ENCODE results near the gene PXDN.

PXDN gene

GRCh38 chr2:1655461-1655860 is 88.9 kb downstream of the PXDN start:
- no peaks in the 10 kb centered on the region; the same call in 1 of the 2 replicates for H3K4me1 ChIP-seq (ENCODE audit: insufficient read depth, low read length)
- H3K9me3 ChIP-seq (ENCODE audit: control insufficient read depth, insufficient read depth, low read length), result no peaks in the 10 kb centered on the region
- H3K36me3 ChIP-seq (ENCODE audit: insufficient read depth, low read length), result peaks cover 22% of the 10 kb centered on the region
- H3K9ac ChIP-seq (ENCODE audit: low read depth, low read length), result no peak overlapping the region

DNA sequence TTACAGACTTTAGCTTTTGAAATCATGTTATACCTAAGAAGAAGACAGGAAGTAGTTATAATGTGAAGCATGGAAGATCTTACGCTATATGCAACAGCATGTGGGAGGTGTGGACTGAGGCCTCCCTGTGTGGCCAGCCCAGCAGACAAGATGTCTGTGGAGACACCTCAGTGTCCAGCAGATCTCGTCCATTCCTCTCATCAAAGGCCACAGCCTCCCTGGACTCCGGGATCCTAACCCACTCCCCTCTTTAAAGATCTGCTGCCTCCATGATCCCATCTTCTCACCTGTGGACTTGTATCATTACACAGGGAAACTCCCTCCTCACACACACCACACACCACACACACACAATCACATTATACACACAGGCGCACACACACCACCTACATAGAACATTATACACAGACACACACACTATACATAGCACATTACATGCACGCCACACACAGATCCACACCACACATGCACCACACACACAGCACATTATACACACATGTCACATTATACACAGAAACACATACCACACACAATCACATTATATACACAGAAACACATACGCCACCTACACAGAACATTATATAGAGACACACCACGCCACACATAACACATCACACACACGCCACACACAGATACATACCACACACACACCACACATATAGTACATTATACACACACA is 89.5 kb downstream of the PXDN start:
- no peaks in the 10 kb centered on the region; the same call in 1 of the 2 replicates for H3K4me1 ChIP-seq (ENCODE audit: insufficient read depth, low read length)
- no peaks in the 10 kb centered on the region for H3K9me3 ChIP-seq (ENCODE audit: control insufficient read depth, insufficient read depth, low read length)
- peaks cover 18% of the 10 kb centered on the region for H3K36me3 ChIP-seq (ENCODE audit: insufficient read depth, low read length)
- no peak overlapping the region for H3K9ac ChIP-seq (ENCODE audit: low read depth, low read length)

DNA sequence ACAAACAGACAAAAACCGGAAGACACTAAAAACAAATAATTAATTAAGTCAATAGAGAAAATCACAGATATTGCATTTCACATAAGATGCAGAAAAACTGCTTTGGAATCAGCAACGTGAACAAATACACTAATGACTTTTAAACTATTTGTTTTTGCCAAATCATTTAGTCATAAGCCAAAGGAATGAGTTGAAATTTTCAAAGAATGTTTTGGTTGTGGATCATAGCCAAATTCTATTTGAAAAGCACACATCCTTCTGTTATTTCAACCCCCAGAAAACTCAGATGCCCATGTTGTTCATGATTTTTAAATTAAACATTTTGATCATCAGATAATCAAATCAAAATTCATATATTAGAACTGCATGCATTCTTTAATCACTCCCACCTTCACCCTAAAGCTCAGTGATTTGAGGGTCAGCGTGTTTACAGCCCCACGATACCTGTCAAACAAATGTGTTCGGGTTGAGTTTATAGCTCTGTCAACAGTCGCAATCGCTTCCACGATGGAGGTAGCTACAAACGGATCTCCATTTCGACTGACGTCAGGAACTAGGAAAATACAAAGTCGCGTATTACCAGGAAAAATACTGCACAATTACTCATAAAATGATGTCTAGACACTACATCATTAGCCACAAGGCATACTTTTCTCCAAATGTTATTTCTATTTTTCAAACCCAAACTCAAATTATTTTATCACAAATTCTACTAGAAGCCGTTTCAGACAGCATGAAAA is 90.2 kb downstream of the PXDN start:
- H3K9ac ChIP-seq (ENCODE audit: low read depth, low read length), result no peak overlapping the region
- H3K4me1 ChIP-seq (ENCODE audit: insufficient read depth, low read length), result no peaks in the 10 kb centered on the region; the same call in 1 of the 2 replicates
- no peaks in the 10 kb centered on the region for H3K9me3 ChIP-seq (ENCODE audit: control insufficient read depth, insufficient read depth, low read length)
- peaks cover 21% of the 10 kb centered on the region for H3K36me3 ChIP-seq (ENCODE audit: insufficient read depth, low read length)

DNA sequence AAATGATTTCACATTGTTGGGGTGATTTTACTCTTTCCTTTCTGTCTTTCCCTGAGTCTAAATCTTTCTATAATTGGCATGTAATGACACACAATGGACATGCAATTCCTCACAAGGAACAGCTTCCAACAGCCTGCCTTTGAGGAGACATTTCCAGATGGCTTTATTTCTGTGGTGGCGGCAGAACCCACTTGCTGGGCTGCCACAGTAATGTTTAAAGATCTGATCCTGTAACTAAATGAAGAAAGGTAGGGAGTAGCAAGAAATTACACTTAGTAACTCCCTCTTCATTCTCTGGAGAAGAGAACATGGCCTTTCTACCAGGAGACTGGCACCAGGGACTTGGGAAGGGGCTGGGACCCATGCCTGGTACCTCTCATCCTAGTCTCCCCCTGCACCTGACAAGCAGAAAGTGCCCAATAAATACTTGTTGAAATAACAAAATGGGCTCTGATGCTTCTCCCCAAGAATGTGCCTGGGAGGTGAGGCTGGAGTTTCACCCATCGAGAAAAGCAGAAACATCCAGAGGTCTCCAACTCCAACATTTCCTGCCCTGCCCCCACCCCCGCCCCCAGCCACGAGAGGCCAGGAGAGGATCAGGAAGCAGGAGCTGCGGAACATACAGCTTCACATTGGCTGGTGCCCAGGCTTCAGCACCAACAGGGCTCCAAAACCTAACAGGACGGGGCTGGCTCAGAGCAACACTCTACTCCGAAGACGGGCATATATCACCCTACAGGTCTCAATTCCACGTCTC is 92.1 kb downstream of the PXDN start:
- Histone ChIP-seq H3K4me1 (ENCODE audit: insufficient read depth, low read length) (no peaks in the 10 kb centered on the region; the same call in 1 of the 2 replicates), H3K9me3 (ENCODE audit: control insufficient read depth, insufficient read depth, low read length) (no peaks in the 10 kb centered on the region), H3K9ac (ENCODE audit: low read depth, low read length) (no peak overlapping the region), H3K36me3 (ENCODE audit: insufficient read depth, low read length) (peaks cover 31% of the 10 kb centered on the region)

DNA sequence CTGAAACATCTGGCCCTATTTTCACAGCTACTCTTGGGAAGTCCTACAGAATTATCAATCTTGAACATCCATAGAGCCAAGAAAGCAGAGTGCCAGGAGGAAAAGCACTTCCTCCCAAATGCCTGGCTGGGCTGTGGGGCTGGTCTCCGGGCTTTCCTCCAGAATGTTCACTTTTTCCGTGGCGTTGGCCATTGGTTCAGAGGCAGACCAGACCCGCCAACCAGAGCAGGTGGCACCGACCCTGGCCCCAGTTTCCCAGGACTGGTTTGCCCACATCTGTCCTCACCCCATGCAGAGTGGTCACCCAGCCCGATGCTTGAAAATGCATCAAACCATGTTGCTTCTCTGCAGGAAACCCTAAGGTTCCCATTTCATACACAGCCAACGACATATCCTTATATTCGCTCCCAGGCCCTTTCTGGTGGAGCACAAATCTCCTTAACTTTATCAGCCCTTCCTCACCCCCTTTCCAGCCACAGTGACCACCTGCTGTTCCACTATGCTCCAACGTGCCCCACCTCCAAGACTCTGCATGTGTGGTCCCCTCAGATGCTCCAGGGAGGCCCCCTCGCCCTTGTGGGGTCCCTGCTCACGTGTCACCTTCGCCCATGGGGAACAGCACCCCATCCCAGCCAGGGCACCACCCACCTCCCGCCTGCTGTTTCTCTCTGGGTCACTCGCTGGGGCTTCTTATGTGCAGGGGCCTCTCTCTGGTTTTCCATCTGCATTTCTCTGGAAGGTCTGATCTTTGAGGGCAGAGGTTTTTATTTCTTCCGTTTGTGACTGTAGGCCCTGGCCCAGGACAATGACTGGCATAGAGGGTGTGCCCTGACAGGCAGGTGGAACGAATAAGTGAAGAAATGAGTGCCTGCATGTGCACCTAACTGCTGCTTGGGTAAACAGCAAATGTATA is 92.9 kb downstream of the PXDN start:
- no peaks in the 10 kb centered on the region for H3K9me3 ChIP-seq (ENCODE audit: control insufficient read depth, insufficient read depth, low read length)
- H3K36me3 ChIP-seq (ENCODE audit: insufficient read depth, low read length), result peaks cover 37% of the 10 kb centered on the region
- H3K9ac ChIP-seq (ENCODE audit: low read depth, low read length), result no peak overlapping the region
- H3K4me1 ChIP-seq (ENCODE audit: insufficient read depth, low read length), result no peaks in the 10 kb centered on the region

DNA sequence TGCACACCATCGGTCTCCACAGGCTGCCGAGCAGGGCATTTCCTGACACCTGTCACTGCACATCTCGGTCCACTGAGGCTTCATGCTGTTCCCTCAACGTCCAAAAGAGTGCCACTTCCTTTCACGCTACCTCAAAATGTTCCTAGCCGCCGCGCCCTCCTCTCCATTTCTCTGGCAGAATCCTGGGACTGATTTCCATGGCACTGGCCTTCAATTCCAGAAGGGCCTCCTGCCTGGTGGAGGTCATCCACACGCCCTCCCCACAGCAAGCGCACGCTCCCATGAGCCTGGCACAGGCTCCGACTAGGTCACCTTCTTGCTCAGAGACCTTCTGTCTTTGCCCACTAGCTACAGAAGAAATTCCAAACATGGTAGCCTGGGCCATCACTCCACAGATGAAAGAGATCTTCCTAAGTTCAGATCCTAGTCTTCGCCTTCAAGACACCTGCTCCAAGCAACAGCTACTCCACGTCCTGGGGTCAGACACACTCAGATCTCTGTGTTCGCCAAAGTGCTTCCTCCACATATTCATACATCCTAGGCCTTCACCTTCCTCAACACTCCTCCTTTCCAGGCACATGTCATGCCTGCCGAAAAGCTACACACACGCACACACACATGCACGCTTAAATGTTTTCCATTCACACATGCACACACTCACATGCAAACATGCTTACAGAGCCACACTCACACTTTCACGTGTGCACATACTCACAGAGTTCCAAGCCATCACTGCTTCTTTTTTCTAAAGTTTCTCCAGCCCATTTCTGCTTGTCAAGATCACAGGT is 94.0 kb downstream of the PXDN start:
- no peak overlapping the region for H3K9ac ChIP-seq (ENCODE audit: low read depth, low read length)
- peaks cover 38% of the 10 kb centered on the region for H3K36me3 ChIP-seq (ENCODE audit: insufficient read depth, low read length)
- H3K9me3 ChIP-seq (ENCODE audit: control insufficient read depth, insufficient read depth, low read length), result no peaks in the 10 kb centered on the region
- no peaks in the 10 kb centered on the region for H3K4me1 ChIP-seq (ENCODE audit: insufficient read depth, low read length)

DNA sequence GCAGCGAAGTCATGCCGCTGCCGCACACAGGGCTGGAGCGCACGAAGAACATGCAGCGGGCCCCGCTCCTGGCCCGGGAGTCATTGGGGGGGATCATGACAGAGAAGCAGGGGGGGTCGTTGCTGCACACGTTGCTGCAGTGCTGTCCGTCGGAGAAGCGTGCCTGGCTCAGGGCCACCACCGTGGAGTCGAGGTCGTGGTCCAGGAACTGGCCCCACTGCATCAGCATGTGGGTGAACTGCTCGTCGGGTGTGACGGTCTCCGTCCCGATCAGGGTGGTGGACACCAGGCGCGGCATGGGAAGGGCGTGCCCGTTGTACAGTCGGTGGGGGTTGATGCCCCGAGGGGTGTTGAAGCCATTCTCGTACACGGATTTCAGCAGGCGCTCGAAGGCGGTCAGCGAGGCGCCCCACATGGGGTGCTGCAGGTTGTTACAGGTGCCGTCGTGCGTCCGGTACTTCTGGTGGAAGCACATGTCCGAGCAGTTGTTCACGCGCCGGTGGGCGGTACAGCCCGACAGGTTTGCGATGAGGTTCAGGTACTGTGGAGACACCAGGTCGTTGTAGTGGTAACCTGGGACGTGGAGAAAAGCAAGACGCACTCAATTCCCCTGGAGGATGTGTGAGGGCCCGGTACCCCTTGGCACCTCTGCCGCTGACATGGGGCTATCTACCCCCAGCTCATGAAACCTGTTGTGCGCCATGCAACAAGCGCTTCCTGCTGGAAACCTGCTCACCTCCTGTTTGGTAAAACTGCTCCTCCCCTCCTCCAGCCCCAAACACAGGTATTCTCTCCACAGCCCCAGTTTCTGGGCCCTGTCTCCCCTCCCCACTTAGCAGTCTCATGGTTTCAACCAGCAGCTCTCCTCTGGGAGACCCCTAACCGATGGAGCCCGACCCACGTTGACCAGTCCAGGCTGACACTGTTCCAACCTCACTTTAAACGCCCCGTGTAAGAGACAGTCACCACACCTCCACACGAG is 94.9 kb downstream of the PXDN start:
- Histone ChIP-seq H3K36me3 (ENCODE audit: insufficient read depth, low read length) (peaks cover 33% of the 10 kb centered on the region), H3K9ac (ENCODE audit: low read depth, low read length) (no peak overlapping the region)

GRCh38 chr2:1648241-1649102 is 95.8 kb downstream of the PXDN start:
- H3K36me3 ChIP-seq (ENCODE audit: insufficient read depth, low read length), result peaks cover 33% of the 10 kb centered on the region
- no peaks in the 10 kb centered on the region for H3K4me1 ChIP-seq (ENCODE audit: insufficient read depth, low read length)
- no peak overlapping the region for H3K9ac ChIP-seq (ENCODE audit: low read depth, low read length)
- H3K9me3 ChIP-seq (ENCODE audit: control insufficient read depth, insufficient read depth, low read length), result no peaks in the 10 kb centered on the region

More for the DNA sequence above, 94.9 kb downstream of the PXDN start:
- Histone ChIP-seq H3K9me3 (ENCODE audit: control insufficient read depth, insufficient read depth, low read length) (no peaks in the 10 kb centered on the region), H3K4me1 (ENCODE audit: insufficient read depth, low read length) (no peaks in the 10 kb centered on the region)

DNA sequence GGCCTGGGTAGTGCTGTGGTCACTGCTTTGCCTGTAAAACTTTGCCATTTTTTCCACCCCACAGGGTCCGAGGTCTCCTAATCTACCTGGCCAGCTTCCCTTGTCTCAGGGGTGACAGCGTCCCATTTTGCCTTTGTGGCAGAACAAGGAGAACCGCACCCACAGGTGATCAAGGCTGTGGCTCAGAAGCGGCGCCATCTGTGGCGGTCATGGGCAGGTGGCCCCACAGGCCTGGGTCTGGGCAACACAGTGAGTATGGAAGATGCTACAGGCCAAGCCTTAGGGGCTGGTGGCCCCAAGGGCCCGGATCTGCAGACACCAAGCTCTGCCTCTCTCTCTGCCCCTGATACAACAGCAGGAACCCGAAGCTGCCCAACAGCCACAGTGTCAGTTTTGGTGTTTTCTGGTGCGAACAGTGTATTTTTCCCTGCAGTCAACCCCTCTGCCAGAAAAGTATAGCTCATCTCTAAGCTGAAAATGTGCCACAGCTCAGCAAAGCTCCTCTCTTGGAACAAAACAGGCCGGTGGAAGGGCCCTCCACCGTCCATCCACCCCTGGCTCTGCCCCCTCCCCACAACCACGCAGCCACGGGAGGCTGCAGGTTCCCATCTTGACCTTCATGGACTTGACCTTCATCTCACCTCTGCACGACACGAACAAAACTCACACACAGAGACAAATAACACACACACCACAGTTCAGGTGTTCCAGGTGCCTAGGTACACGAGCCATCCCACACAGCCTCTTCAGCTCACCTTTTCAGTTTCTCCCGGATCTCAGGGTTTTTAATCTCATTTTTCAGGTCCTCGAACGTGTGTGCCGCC is 96.7 kb downstream of the PXDN start:
- H3K36me3 ChIP-seq (ENCODE audit: insufficient read depth, low read length), result peaks cover 29% of the 10 kb centered on the region
- H3K9me3 ChIP-seq (ENCODE audit: control insufficient read depth, insufficient read depth, low read length), result no peaks in the 10 kb centered on the region

DNA sequence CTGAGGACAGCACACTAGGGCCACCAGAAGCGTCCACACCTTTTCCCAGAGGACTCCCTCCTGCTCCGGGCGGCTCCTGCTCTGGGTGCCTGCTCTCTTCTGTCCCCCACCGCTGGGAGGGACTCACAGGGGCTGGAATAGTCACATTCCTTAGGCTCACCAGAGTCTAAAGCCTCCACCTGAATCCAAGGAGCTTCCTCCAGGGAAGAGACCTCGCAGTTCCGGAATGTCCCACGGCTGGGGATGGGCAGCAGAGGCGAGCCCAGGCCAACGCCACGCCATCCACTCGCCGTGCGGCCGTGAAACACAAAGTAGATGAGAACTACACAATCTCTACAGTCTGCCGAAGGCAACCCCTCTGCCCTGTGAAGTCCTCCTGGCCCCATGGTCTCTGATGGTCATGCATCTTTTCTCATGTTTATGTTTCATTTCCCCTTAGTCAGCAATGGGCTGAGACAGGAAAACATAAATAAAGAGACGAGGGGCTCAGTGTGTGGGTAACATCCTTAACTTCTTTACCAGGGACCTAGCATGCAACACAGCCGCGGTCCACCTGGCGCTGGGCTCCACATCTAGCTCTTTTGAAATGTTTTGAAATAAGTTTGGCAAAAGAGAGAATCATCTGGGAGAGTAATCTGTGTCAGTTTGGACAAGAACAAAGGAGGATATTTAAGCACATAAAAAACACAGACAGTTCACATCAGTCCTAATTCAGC is 98.4 kb downstream of the PXDN start:
- Histone ChIP-seq H3K36me3 (ENCODE audit: insufficient read depth, low read length) (peaks cover 22% of the 10 kb centered on the region), H3K9me3 (ENCODE audit: control insufficient read depth, insufficient read depth, low read length) (no peaks in the 10 kb centered on the region), H3K9ac (ENCODE audit: low read depth, low read length) (no peak overlapping the region)

More for the DNA sequence above, 96.7 kb downstream of the PXDN start:
- Histone ChIP-seq H3K9ac (ENCODE audit: low read depth, low read length) (no peak overlapping the region), H3K4me1 (ENCODE audit: insufficient read depth, low read length) (no peaks in the 10 kb centered on the region)

GRCh38 chr2:1644427-1644826 is 99.9 kb downstream of the PXDN start:
- Histone ChIP-seq H3K9me3 (ENCODE audit: control insufficient read depth, insufficient read depth, low read length) (no peaks in the 10 kb centered on the region), H3K9ac (ENCODE audit: low read depth, low read length) (no peak overlapping the region), H3K4me1 (ENCODE audit: insufficient read depth, low read length) (0 out of 2 replicates have a peak, but pooled peaks cover 8% of the 10 kb centered on the region), H3K36me3 (ENCODE audit: insufficient read depth, low read length) (peaks cover 25% of the 10 kb centered on the region)

More for the DNA sequence above, 98.4 kb downstream of the PXDN start:
- H3K4me1 ChIP-seq (ENCODE audit: insufficient read depth, low read length), result 0 out of 2 replicates have a peak, but pooled peaks cover 8% of the 10 kb centered on the region

Measured in ES-I3 (cell line).